NCI-H524 treated with DMSO at 0.1 percent for 48 hours (cell line): ENCODE measurements around the gene ARF6.
"Not testable (repeated sequence)": the region's sequence is repeated elsewhere in the genome, so short reads cannot be mapped to it uniquely, and the experiment has no call there.

Source experiments
- DNase-seq: peaks from one replicate; lab custom pipeline; 2025; lab: John Stamatoyannopoulos, UW

Gene ARF6

GRCh38 chr14:49876563-49877127, 16.2 kb upstream of the ARF6 start:
- no peak for DNase-seq

GRCh38 chr14:49879646-49880204, 13.2 kb upstream of the ARF6 start:
- no peak for DNase-seq

GRCh38 chr14:49880267-49881064, 12.4 kb upstream of the ARF6 start:
- no peak for DNase-seq

GRCh38 chr14:49881350-49882001, 11.4 kb upstream of the ARF6 start:
- no peak for DNase-seq

GRCh38 chr14:49882826-49883694, 9.8 kb upstream of the ARF6 start:
- DNase-seq = no peak

- DNase-seq = no peak
Observed at GRCh38 chr14:49886523-49886922, 6.4 kb upstream of the ARF6 start.

- DNase-seq = no peak
Observed at GRCh38 chr14:49888293-49888692, 4.6 kb upstream of the ARF6 start.

GRCh38 chr14:49892301-49892635, 614 bp upstream of the ARF6 start:
- DNase-seq = peak; percentile 49

GRCh38 chr14:49893309-49894213, 679 bp downstream of the ARF6 start:
- DNase-seq = peak; percentile 23

- not testable (repeated sequence) for DNase-seq
Observed at GRCh38 chr14:49894214-49895107, 1.6 kb downstream of the ARF6 start.

GRCh38 chr14:49895480-49895879, 2.6 kb downstream of the ARF6 start:
- peak; percentile 7 for DNase-seq

- not testable (repeated sequence) for DNase-seq
Observed at GRCh38 chr14:49896272-49896671, 3.4 kb downstream of the ARF6 start.

- no peak for DNase-seq
Observed at GRCh38 chr14:49896966-49897365, 4.1 kb downstream of the ARF6 start.

GRCh38 chr14:49897414-49897813, 4.5 kb downstream of the ARF6 start:
- no peak for DNase-seq

- no peak for DNase-seq
Observed at GRCh38 chr14:49897965-49898364, 5.1 kb downstream of the ARF6 start.

- DNase-seq = no peak
Observed at GRCh38 chr14:49898485-49898884, 5.6 kb downstream of the ARF6 start.

- no peak for DNase-seq
Observed at GRCh38 chr14:49900973-49901372, 8.1 kb downstream of the ARF6 start.

GRCh38 chr14:49902679-49903246, 9.9 kb downstream of the ARF6 start:
- DNase-seq = not testable (repeated sequence)

- DNase-seq = no peak
Observed at GRCh38 chr14:49904270-49904669, 11.4 kb downstream of the ARF6 start.

- DNase-seq = no peak
Observed at GRCh38 chr14:49905989-49906388, 13.1 kb downstream of the ARF6 start.
